GM15510 (cell line): Measurements from ENCODE around the gene VEZF1.

Experiments
- POLR2A ChIP-seq: IDR thresholded peaks from 3 replicates; pipeline ENCODE4 v1.6.1; 2011; ENCODE audit warnings: borderline replicate concordance; ENCODE audit not compliant: insufficient read length; ENCODE audit errors: extremely low read depth

The VEZF1 gene

DNA sequence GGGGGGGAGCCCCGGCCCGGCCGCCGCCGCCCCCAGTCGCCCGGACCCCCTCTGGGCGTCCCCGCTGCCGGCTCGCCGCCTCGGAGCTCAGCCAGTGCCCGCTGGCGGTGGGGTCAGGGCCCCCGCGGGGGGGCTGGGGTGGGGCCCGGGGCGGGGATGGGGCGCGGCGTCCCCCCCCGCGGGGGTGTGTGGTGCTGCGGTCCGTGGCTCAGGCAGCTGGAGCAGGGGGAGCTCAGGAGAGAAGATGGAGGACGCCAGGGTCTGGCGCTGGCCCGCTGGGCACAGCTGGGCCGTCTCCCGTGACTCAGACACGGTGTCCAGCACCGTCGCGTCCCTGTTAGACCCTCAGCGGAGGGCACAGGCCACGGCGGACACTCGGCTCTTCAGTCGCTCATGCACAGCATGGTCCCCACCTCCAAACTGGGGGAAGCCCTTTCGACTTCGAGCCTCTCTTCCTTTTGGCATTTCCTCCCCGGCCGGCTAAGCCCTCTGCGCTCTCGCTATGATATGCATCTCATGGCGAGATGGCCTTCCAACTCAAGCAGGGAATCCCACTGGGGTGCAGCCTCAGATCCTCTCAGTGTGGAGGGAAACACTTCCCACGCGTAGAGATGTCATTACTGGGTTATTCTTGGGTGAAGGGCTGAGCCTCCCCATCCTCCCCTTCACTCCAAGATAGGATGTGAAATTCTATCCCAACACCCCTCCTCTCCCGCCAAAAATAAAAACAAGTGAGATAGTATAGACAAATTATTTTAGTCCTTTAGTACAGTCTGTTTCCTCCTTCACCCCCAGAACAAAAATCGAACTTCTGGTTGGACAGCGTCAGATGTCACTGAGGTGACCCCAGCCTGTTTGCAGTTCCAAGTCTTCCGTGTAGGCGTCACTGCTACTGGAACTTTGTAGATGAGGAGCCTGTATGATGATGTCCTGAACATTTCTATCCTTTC is 522 bp upstream of the VEZF1 start:
- TF ChIP-seq POLR2A: peak; percentile 67

DNA sequence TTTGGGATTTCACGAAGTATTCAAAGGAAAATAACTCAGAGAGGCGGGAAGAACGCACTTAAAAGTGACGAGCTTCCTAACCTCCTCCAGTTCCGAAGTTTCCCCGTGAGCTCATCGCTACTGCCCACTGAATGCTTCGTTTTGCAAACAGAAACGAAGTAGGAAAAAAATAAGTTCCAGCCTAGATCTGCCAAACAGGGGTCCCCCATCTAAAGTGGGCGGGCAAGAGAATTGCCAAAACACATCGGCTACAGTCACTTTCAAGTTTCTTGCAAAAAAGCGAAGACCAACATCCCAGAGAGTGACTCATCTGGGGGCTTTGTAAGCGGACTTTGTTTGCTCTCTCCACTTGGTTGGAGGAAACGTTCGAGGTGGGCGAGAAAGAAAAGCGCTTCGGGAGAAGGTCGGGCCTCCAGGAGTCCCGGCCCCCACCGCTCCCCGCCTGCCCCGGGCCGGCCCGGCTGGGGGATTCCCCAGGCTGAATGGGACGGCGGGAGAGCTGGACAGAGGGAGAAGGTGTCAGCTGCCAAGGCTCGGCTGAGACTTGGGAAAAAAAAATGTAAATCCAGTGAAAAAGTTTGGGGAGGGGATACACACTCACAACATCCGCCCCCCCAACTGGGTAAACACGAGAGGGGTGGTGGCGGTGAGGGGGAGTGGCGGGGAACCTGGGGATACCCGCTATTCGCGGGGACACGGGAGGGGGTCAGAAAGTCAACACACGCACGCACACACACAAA is 1.0 kb downstream of the VEZF1 start:
- TF ChIP-seq POLR2A: no peak

DNA sequence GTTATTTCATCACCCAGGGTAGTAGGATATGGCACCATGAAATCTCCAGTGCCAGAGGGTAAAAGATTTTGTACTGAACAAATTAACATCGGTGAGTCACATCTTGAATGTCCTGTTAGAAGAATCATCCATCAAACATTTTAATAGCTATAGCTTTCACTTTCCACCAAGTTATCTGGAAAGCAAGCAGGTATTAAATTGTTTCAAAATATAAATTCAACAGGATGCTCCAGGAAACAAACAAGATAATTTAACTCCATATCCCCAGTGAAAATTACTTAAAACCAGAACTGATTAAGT is 2.4 kb downstream of the VEZF1 start:
- no peak for TF ChIP-seq POLR2A

DNA sequence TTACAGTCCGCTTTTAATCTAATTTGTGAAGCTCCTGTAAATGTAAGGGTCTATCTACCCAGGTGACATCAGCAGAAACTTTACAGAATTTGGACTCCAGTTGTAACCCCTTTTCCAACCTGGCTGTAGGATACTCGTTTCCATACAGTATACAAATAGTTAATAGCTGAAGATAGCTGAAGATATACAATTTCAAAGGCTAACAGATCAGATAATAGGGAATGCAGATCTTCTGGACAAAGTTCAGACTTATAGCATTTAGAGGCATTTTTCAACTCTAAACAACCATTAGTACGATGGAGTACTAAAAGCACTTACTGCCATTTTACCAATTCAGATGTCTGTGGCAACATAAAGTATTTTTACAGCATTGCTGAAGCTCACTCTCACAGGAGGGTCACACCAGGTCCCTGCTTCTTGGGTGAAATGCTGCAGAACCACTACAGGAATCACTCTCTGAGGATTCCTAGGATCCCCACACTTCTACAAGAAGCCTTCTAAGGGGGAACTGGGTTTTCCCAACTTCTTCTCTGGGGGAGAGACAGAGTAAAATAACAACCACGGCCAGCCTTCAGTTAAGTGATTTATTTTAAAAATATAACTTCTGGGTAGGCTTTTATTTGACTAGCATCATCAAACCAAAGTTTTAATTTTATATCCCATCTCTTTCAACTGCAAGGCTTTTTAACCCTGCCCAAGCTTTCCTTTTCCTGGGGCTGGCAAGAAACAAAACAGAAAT is 2.9 kb downstream of the VEZF1 start:
- TF ChIP-seq POLR2A: no peak

DNA sequence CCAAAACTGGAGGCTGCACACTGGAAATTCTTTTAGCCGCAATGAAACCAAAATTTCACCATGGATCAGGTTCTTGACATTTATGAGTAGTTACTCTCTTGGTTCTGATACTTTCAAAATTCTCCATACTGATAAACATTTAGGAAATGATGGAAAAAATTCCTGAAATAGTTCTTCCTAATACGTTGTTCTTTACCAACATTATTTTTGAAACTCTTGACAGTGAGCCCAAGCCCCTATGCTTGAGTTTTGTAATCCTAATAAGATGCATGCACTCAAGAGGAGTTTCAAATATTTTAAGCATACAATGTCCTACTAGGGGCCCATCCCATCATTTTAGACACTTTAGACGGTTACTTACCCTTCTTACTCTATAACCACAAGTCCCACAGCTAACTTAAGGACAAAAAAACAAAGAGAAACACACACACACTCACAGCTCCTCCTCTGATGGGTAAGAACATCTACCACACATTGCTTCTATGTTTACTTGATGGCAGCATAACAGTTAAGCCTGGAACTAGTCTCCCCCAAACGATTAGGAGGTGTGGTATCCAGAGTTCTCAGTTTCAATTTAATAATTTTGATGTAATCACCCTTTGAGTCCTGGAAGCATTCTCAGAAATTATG is 3.7 kb downstream of the VEZF1 start:
- no peak for TF ChIP-seq POLR2A

DNA sequence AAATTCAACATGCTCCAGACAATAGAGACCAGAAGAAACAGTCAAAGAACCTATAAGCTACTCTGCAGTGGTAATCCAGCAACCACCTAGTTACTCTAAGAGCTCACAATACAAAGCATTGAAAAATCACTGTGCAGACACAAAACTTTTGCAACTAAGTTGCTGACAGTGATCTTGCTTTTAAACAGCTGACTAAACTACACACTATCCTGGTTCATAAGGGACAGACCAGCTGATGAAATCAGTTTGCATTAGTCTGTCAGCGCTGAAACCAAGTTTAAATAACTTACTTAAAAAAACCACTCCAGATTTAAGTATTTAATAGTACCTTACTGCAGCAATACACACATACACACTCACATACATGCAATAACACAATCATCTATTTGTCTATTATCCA is 4.6 kb downstream of the VEZF1 start:
- TF ChIP-seq POLR2A: no peak

DNA sequence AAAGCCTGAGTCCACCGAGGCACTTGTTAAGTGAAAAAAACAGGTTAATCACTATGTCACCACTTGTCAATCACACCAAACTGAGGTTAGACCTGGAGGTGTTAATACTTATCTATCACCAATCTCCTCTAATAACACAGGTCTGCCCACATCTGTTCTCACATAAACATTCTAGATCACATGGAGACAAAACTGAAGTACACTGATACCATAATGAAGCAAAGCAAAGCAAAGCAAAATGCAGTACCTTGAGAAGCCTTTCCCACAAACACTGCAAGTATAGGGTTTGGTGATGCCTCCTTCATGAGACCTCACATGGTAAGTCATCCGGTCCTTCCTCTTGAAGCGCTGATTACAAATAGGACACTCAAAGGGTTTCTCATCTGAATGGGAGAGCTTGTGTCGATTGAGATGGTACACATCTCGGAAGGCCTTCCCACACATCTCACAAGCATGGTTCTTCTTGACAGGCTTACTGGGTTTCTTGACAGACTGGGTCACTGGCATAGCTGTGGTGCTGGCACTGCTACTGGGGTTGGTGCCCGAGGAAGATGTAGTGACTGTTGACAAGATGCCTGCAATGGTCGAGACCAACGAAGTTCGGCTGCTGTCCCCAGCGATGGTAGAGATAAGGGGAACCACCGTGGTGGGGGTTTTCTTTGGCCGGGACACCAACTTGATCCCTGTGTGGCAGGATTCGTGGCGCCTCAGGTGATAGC is 5.4 kb downstream of the VEZF1 start:
- no peak for TF ChIP-seq POLR2A

DNA sequence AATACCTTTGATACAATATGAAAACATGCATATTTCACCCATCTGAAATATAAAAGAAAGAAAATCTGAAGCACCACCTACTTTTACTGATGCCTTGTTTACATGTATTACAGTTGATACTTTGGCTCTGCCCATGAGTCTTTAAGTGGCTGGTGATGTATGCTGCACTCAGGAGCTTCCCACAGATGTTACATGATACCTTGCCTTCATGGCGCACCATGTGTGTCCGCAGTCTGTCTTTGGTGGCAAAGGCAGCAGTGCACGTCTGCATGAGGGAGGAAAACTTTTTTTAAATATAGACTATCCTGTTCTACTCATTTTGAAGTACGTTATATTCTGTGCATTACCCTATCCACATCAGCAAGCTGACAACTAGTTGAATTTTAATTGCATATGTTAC is 7.5 kb downstream of the VEZF1 start:
- no peak for TF ChIP-seq POLR2A

DNA sequence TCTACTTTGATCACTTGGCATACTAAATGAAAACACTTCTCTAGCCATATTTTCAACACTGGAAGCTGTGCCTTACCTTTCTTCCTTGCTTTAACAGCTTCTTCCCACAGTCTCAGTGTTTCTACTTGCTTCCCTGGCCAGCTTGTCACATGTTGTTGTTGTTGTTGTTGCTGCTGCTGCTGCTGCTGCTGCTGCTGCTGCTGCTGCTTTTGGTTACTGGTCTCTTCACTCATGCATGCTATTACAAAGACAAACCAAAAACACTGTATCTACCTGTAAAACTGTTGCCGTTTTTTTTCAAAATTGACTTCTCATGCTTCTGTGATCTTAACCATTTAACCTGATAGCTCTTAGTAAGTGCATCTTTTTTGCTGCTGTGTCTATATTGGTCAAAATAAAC is 9.0 kb downstream of the VEZF1 start:
- no peak for TF ChIP-seq POLR2A

DNA sequence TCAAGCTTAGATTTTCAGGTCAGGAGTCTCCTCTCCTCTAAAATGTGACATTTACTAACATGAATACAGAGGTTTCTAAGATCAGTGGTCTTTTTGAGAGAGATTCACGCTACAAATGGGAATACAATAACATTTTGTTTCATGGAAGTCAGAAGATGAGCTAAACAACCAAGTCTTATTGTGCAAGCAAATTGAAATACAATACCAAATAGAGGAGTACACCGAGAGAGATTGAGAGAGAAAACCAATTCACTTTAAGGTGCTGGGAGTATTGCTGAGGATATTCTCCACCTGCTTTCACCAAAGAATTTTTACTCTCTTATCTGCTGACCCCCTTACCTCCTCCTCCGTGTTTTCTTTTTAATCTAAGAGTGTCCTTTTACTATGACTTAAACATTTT is 11.5 kb downstream of the VEZF1 start:
- no peak for TF ChIP-seq POLR2A

DNA sequence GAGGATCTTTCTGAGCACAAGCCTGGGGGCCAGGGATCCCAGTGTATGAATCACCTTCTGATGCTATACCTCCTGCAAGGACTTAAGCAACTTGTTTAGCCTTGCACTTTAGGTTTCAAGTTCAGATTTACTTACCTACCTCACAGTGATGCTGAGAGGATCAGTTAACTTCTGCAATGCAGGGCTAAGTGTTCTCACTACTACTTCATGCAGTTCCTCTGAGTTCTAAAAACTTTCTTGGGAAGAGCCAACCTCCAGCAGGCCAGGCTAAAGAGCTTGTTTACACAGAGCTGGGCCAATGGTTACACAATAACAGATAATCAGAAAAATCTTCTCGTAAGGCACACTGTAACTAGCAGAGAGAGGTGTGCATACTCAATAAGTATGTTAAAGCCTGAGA is 13.0 kb downstream of the VEZF1 start:
- no peak for TF ChIP-seq POLR2A

DNA sequence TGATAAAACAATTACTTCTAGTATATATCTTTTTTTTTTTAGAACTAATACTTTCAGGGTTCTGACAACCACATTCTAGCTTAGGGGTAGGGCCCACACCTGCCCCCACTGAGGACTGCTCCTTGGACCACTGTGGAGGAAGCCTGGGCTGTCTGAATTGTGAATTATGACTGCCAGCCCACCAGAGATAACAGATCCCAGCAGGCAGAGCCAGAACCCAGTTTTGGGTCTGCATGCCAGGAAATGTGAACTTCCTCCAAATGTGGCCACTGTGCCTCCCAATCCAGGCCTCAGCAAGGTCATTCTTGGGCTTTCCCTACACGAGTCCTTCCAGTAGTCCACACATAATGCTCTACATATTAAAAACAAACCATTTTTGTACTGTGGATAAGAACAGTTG is 15.9 kb downstream of the VEZF1 start:
- TF ChIP-seq POLR2A: no peak

DNA sequence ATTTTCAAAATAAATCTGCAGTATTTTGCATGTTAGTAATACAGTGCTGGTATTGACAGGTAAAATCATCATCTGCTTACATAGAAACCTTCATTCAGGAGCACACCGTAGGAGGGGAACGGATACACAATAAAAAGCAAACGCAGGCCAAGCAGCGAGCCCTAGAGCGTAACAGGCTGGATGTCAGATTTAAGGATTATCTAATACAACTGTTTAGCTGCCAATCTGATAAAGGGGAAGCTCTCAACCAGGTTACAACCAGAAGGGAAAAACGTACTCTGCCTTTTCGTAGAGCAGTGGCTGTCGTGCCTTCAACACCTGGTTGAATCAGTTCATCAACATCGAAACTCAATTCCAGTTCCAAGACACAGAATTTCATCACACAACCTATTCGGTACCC is 16.5 kb downstream of the VEZF1 start:
- no peak for TF ChIP-seq POLR2A

DNA sequence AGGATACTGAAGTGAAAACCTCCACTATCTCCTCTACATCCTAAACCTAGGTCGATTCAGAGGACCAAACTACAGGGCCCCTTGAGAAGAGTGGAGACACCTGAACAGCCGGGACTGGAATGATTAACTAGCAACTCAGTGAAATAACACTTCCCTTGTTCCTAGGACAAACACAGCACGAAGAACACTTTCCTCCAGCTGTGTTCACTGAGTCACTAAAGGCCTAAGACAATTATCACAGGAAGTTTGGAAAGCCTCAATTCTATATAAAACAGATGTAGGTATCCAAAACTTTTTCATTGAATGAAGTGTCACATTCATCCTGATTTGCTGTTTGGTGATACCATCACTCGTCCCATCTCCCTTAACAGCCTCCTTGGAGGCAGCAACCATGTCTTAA is 17.3 kb downstream of the VEZF1 start:
- no peak for TF ChIP-seq POLR2A
